CD4-positive, alpha-beta T cell treated with Interleukin-21 for 1 hour (primary cell): ENCODE data around the gene VEPH1.
A peak's percentile ranks its signal among the peaks of the same experiment; 100 is the strongest.

Experiments used
- DNase-seq: peaks from one replicate; pipeline ENCODE4 v3.0.0-alpha.2; 2020

The VEPH1 gene

DNA sequence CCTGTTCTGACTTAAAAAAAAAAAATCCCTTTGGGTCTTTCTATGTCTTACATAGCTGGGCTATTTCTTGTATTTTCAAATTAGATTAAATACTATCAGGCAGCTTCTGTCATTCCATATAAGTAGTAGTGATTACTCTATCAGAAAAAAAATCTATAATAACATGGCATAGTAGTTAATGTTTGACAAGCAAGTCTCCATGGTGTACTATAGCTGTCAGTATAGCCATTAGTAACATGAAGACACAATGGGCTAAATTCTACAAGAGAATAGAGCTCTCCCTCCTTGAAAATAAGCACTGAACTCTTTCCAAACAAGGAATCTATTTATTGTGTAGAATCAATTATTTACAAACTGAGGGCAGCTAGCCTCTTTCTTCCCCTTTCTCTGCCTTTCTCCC is 19.4 kb upstream of the VEPH1 start:
- no peak for DNase-seq

DNA sequence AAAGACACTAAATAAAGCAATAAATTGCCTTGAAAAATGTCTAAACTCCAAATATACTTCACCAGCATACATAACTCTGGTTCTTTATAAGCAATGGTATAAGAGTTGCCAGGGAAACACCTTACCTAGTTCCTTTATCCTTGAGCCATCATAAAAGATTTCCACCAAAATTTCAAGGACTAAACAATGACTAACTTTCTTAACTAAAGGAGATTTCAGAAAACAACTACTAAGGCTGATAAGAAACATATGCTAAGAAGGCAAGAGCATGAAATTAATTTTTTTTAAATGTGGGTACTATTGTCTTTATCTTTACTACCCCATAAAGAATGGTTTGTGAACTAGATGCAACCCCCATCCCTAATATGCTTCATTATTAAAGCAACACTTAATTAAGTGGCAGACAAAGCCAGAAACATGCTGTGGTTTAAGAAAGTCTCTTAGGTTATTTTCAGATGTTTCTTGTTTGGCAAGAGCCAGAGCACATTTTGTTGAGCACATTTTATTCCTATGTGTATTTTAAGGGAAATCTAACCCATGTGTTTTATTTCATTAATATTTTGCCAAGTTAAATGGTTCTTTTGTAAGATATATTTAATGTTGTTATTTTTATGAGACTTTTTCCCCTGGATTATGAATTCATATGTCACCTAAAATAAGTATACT is 17.4 kb upstream of the VEPH1 start:
- no peak for DNase-seq

DNA sequence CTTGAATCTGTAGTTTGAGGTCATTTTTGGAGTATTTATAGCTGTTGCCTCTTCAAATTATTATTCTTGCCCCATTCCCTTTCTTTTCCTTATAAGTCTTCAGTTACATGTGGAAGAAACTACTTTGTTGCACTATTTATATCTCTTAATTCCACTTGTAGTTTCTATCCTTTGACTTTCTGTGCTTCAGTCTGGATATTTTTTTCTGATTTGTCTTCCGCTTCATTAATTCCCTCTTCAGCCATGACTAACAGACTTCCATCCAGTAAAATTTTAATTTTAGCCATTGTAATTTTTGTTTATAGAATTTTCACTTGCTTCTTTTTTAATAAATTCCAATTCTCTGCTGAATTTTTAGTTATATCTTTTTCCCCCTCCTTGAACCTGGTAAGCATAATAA is 15.7 kb upstream of the VEPH1 start:
- DNase-seq = no peak

DNA sequence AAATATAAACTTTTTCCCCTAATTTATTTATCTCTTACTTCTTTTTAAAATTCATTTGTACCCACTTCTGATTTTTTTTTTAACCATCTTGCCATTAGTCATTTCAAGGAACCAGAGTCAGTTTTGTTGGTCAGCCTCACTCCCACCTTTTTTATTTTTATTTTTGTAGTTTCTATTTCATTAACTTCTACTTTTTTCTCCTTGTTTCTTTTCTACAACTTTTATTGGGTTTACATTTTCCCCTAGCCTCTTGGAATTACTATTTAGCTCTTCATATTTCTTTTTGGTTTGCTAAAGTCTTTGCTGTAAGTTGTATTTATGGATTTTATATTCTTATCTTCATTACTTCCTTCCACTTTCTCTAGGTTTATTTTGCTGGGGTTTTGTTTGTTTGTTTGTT is 13.7 kb upstream of the VEPH1 start:
- no peak for DNase-seq

DNA sequence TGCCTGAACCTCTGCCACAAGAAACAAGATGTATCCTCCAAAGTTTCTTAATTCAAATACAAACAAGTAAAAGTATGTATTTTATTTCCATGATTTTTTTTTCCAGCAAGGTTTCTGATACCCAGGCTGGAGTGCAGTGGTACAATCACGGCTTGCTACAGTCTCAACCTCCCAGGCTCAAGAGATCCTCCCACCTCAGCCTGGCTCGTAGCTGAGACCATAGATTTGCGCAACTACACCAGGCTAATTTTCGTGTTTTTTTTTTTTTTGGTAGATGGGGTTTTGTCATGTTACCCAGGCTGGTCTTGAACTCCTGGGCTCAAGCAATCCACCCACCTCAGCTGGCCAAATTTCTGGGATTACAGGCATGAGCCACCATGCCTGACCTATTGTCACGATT is 12.2 kb upstream of the VEPH1 start:
- DNase-seq = no peak

DNA sequence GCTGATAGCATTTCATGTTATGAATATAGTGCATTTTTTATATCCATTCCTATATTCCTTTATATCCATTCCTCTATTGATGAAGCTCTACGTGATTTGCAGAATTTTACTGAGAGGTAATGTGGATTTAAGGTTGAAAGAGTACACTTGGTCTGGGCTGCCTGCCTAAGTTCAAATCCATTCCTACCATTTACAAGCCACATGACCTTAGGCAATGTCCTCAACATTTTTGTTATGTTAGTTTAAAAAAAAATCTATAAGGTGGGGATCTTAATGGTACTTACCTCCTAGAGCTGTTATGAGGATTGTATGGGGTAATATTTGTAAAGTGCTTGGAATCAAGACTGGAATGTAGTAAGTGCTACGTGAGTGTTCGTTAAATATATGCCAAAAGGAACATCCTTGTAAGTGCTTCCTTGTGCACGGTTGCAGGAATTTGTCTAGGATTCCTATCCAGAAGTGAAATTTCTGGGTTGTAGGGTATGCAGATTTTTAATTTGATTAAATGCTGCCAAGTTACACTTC is 11.2 kb upstream of the VEPH1 start:
- no peak for DNase-seq

DNA sequence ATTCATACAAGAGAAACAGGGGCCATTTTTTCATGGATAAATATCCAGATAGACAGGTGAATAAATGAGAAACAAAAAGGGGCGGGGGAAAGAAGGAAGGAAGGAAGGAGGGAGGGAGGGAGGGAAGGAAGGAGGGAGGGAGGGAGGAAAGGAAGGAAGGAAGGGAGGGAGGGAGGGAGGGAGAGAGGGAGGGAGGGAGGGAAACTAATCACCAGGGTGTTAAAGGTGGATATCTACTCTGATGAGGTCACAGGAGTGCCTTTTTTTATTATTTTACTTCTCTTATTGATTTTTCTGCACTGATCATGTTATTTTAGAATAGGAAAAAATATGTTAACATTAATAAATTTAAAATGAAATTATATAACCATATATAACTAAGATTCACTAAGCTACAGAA is 10.4 kb upstream of the VEPH1 start:
- no peak for DNase-seq

DNA sequence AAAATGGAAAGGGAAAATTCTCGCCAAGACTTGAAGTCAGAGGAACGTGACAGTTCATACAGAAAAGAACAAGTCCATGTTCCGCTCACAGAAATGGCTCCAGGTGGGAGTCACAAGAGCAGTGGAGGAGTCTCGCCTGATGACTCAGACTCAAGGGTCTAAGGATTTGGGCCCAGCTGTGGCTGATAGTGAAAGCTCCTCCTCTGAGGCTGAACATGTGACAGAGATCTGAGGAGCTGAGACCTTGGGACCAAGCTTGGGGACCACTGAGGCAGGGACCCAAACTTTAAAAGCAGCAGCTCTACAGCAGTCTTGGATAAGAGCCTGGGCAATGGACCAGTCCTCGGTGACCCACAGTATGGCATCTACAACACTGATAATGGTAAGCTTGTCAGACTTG is 9.3 kb upstream of the VEPH1 start:
- no peak for DNase-seq

DNA sequence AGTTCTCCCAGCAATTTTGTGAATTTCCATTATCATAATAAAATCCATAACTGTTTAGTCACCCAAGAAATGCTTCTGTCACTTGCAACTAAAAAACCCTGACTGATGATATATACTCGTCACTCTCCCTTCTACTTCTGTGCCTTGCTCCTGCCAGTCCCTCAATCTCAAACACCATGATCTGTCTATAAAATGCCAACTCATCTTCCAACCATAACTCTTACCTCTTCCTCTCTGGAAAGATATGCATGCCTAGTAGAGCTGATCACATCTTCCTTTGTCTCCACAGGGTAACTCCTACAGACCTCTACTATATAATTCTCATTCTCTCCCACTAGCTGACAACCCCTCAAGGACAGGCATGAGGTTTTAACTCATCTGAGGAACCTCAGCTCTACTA is 5.2 kb upstream of the VEPH1 start:
- no peak for DNase-seq

DNA sequence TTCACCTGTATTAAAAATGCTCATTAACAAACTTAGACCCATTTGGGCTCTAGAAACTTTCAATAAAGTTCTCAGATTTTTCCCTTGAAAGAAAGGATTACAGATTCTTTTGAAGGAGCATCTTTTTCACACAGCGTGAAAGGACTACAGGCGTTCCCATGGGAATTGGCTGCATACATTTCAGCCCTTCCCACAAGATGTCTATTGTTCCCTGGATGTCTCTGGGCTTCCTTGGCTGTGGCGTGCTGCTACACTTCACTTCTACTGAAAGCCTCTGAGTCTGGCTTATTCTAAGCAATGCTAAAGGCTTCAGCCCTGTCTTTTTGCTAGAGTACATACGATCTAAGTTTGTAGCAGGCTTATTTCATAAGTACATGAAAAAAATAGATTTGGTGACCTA is 1.4 kb downstream of the VEPH1 start:
- DNase-seq = no peak

DNA sequence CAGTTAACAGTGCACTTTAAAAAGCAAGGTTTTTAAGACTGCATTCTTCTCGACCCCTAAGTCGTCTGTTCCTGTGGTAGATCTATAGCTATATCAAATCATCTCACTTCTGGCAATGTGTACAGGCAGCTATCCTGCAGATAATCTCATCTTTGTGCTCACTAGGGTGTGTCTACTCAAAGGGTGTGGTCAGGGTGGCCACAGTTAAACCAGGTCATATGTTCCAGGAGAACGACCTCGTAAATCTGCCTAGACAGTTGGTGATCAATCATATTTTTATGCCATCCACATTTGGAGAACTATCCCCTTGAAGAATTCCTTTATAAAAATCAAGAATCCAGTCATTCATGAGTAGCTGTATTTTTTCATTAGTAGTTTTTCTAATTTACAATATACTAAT is 3.0 kb downstream of the VEPH1 start:
- DNase-seq = no peak

DNA sequence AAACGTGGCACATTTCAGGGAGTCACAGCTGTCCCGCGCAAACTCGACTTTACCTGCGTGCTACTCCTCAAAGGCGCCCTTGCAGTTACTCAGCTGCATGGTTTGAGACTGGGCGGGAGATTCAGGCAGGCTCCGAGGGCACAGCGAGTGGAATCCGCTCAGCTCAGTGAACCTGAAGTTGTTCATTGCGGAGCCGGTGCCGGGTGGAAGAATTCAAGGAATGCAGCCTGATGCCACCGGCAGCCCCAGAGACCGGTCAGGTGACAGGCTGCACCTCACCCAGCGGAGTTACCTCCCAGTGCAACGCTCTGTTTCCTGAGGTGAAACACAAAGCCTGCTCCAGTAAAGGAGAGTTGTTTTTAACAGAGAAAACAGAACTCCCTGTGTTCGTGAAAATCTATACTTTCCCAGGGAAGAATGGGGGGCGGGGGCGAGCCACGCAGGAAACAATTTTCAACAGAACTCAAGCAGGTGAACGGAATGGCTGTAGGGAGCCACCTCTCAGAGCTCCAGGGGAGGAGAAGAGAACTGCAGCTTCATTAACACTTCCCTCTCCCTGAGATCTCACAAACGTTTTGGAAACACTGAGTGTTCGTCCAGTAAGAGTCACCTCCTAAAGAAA is 3.8 kb downstream of the VEPH1 start:
- no peak for DNase-seq

DNA sequence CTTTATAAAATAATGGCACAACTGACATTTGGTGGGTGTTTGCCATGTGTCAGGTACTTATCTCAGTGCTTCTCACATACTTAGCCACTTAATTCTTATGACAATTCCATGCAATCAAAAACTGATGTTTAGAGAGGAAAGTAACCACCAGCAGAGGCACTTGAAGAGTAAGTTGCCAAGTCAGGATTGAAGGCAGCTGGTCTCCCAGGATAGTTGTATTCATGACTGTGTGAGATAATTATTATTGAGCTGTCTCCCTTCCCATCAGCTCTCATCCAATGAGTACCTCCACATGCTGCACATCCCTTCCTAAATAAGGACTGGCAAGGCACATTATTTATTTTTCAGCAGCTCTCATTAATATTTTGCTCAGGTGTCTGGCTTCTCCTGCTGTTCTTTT is 4.8 kb downstream of the VEPH1 start:
- DNase-seq = no peak

DNA sequence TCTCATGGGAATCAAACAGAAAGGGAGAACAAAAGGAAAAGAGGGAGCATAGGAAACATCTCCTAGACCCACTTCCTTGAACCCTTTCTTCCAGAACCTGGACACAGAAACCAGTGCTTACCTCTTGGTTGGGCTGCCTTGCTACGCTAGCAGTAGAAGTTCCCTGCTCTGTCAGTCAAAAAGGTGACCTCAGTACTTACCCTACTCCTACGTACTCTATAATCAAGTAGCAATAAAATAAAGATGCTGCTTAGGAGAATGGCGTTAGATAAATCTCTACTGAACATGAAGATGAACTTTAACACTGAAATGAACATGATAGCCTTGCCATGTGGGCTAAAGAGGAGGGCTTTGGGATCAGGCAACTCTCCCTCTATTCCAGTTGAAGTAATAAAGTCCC is 7.4 kb downstream of the VEPH1 start:
- no peak for DNase-seq

DNA sequence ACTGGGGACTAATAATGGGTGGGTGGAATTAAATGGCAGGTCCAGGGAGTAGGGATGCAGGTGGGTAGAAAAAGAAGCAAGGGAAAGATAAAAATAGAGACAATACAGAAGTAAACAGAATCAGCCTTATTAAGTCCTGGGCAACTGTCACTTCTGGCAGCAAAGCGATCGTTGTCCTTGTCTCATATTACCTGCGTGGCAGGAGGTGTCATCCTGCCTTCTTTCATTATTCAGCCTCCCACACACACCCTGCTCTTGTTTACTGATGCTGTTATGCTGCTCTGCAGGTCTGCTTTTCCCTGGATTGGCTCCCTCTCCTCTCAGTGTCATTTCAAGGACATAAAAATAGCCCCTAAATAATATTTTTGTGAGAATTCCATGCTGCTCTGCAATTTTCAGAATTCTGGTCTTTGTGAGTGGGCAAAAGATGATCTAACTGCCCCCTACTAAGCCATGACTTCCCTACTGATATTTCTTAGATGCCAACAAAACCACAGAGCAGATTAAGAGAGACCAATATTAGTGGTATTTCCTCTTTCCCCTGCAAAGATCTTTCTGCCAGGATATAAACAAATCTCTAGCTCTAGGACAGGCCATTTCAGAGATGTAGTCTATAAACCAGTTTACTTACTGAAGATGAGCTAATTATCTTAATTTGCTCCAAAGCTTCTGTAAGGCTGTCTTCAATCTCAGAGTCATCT is 8.5 kb downstream of the VEPH1 start:
- no peak for DNase-seq

DNA sequence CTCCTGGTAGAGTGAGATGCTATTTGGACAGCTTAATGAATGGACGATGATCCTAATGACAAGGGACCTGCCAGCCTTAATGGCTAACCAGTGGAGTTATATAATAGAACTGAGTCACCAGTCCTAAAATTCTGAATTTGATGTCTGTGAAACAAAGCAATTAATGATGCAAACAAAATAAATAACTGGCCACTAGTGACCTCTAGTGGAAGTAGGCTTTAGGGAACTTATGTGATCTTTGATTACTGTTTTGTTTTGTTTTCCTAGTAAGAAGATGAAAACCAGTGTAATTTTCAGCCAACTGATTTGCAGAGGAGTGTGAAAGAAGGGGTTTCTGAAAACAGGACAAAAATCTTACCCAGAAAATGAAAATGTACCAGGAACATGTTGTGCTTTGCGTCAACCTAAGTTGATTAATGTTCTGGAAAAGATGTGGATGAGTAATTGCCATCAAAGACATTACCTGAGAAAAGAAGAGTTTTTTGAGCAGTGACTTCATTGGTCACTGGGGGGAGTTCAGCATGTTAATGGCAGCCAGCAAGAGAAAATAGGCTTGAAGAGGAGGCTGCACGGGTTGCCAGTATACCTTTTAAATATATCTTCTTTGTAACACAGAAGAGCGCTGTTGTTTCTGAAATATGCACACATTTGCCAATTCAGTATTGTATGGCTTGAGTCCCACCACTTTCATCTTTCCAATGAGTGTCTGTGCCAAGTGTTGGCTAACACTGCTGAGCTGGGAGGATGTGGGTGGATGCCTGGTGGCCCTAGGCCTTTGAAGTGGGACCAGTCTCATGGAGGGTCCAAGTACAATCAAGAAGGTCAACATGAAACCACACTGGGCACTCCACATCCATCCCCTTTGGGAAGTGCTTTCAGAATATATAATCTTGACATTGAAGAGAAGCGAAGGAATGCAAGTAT is 9.3 kb downstream of the VEPH1 start:
- DNase-seq = peak; percentile 18

DNA sequence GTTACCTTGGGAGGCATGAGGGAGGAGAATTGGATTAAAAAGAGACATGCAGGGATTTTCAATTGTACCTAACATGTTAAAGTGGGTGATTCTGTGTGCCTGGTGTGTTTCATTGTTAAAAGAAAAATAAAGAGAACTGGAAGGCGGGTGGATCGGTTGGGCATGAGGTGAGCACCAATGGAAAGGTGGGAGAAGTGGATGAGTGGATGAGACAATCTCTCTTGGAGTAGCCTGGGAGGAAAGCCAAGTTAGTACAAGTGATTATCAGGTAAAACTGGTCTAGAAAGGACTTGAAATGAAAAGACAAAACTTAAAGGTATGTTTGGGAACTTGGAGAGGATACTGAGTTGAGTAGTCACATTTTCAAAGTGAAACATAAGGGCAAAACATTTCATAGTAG is 12.1 kb downstream of the VEPH1 start:
- DNase-seq = no peak

DNA sequence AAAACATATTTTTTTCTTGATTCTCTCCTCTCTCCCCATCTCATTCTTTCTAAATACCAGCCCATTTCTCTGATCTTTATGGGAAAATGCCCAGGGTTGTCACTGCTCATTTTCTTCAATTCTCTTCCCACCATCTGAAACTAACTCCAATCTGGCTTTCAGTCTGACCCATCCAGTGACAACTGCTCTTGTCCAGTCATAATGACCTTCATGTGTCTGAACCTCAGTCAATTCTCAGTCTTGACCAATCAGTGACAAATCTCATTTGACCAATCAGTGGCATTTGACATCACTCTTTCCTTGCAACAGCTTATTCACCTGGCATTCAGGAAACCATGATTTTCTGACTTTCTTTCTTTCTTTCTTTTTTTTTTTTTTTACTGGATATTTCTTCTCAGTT is 15.1 kb downstream of the VEPH1 start:
- no peak for DNase-seq

DNA sequence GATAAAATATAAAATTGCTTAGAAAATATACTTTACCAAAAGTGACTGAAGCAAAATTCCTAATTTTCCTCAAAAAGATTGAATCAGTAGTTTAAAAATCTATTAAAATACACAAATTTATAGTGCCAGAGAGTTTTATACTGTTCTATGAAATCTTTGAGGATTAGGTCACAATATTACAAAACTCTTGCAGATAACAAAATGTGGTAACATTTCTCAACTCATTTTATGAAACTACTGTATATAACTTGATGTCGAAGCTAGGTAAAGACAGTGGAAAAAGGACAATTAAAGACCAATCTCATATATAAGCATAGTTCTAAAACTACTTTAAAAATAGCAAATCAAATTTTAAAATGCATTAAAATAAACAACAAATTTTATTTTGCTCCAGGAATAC is 15.9 kb downstream of the VEPH1 start:
- DNase-seq = no peak

DNA sequence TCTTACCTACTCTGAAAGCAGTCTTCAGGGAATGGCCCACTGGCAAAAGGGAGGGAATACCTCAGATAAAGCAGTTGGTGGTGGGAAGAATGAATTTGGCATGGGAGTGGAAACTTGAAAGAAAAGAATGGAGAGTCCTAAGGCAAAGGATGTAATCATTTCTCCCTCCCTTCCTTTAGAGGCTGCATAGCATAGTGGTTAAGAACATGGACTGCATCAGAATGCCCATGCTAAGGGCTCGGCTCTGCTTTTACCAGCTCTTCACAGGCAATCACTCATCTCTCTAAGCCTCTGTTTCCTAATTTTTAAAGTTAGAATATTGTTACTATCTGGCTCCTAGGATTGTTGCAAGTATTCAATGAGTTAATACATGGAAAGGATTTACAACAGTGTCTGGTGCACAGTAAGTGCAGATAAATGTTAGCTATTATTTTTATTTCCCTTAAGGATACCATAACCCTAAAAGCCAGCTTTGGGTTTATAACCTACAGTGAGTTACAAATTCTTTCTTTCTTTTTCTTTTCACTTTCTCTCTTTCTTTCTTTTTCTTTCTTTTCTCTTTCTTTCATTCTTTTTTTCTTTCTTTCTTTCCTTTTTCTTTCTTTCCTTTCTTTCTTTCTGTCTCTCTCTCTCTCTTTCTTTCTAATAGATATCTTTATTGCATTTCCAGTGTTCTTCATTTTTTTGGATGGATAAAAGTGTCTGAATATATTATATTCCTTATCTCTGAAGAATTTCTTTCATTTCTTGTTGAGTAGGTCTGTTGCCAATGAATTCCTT is 23.6 kb downstream of the VEPH1 start:
- DNase-seq = no peak

DNA sequence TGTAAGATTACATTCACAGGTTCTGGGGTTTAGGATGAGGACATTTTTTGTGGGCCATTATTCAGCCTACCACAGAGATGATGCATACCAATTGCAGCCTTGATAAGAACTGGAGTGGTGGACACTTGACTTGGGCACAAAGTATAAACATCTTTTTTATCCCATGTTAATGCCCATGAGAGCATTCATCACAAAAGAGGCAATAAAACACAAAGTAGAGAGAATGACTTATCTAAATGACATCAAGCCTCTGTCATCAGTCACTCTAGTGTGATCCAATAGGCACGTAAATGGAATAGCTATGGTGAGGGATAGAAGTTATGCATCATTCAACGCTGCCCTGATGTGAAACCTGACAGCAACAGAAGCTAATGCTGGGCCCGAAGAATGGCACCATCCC is 25.8 kb downstream of the VEPH1 start:
- DNase-seq = no peak

DNA sequence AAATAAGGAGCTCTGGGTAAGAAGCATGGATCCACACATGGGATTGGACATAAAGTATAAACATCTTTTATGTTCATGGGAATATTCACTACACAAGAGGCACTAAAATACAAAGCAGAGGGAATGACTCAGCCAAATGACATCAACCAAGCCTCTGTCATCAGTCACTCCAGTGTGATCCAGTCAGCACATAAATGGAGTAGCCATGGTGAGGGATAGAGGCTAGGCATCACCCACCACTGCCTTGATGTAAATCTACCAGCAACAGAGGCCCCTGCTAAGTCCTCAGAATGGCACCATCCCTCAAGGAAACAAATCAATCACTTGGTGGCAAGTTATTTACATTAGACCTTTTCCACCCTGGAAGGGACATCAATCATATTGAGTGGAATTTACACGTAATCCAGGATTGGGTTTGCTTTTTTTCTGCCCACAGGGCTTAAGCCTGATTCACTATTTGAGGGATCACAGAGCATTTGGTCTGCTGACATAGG is 27.2 kb downstream of the VEPH1 start:
- DNase-seq = no peak
